ENCODE data around the gene BCL2L1.
"Not testable (repeated sequence)": the region's sequence is repeated elsewhere in the genome, so short reads cannot be mapped to it uniquely, and the experiment has no call there.

Gene BCL2L1

DNA sequence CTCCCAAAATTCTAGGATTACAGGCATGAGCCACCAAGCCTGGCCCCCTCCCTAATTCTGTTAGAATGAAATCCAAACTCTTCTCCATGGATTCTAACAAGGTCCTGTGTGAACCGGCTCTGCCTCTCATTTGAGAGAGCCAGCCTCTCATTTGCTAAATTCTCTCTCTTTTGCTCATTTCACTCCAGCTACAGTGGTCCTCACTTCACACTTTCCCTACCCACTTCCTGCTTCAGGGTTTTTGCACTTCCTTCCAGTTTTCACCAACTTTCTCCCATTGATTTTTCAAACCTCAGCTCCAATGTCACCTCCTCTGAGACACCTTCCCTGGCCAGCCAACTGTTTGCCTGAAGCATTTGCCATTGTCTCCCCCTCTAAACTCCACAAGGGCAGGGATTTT, 79.8 kb downstream of the BCL2L1 start:
- DNase-seq: no peak

DNA sequence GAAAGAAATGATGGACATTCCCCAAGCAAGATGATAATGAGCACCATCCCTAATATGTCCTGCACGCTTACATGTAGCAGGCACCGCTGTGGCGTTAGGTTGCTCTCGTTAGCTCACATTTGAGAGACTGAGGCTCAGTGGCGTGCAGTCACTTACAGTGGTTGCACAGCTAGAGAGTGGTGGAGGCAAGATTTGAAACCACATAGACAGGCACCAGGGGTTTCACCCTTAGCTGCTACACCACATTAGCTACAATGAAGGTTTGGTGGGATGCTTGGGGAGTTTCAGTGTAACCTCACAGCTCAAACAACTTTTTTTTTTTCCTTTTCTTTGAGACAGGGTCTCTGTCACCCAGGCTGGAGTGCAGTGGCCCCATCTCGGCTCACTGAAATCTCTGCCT, 81.3 kb downstream of the BCL2L1 start:
- DNase-seq: no peak

DNA sequence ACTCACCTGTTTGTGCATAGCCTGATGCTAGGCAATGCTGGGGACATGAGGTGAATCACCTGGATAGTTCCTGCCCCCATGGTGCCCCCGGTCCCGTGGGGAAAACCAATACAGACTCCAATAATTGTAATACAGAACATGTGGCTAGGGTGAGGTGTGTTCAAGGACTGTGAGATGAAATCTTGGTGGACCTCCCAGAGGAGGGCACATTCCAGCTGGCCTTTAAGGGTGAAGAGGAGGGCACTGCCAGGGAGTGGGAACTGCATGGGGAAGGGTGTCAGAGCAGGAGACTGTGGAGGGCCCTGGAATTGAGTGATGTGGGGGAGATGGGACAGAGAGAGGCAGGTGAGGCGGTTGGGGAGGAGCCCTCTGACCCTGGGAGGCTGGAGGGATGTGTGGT, 82.4 kb downstream of the BCL2L1 start:
- DNase-seq: no peak

DNA sequence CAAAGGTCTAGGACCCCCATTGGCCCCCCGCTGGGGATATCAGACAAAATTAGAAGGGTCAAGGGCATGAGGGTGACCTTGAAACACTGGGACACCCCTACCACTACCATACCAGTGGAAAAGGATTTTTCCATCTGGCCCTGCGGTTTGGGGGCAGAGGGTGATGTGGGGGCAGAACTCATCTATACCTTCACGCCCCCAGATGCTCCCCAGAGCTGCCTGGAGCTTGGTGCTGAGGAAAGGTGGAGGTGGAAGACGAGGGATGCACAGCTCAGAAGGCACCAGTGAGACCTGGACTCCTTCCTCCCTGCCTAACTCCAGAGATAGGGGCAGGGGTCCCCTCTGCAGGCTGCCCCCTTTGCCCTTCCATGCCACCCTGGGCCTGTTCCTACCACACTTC, 83.9 kb downstream of the BCL2L1 start:
- DNase-seq: no peak

DNA sequence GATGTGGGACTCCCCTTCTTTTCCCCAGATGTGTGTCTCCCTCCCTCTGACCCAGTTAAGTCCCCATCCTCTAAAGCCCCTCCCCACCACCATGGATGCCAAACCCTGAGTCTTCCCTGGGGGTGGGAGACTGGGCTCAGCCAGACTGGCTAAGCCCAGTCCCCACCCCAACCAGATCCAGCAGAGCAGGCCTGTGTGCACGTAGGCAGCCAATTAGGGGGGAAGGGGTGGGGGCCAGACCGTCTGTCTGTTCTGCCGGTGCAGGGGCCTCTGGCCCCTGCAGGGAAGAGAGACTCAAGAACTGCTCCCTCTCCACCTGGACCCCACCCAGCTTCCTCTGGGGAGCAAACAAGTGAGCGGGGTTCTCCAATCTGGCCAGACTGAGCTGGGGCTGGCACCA, 84.4 kb downstream of the BCL2L1 start:
- no peak for DNase-seq

DNA sequence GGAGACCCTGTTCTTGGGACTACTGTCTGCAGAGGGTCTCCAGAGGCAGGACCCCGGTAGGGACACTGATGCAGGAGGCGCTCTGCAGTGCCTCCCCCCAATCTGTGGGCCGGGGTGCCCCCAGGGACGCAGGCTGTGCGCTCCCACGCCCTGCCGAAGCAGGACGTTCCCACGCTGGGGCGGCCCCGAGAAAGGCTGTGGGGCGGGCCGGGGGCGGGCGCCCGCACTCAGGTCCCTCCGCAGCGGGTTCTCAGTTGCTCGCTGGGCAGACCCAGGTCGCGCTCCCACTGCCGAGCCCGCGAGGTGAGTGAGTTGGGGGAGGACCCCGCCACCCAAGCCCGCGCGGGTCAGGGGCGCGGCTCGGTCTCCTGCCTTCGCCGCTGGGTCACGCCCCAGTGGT, 85.0 kb downstream of the BCL2L1 start, which contains the start of gene COX4I2:
TSS of gene COX4I2 (plus strand) at position 253 of the 400 bp plus-strand sequence. CDS start 1,106 bp downstream, outside the sequence.
- DNase-seq: no peak

DNA sequence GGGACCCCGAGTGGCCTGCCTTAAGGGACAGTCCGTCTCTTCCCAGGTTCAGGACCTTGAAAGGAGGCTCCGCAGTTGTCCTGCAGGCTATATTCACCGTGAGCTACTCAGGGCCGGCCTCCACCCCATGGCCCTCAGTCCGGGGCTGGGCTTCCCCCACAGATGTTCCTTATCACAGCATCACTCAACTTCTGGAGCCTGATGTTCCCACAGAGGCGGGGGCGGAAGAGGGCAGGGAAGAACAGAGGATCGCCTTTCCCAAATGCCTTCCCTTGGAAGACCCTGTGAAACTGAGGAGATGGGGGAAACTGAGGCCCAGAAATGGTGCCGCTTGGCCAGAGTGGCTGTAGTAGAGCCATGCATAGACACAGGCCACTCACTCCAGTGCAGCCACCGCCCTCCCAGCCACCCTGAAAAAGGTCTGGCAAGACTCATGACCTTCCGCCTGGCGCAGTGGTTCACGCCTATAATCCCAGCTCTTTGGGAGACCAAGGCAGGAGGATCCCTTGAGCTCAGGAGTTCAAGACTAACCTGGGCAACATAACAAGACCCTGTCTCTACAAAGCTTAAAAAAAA, 89.2 kb downstream of the BCL2L1 start:
- DNase-seq: no peak

DNA sequence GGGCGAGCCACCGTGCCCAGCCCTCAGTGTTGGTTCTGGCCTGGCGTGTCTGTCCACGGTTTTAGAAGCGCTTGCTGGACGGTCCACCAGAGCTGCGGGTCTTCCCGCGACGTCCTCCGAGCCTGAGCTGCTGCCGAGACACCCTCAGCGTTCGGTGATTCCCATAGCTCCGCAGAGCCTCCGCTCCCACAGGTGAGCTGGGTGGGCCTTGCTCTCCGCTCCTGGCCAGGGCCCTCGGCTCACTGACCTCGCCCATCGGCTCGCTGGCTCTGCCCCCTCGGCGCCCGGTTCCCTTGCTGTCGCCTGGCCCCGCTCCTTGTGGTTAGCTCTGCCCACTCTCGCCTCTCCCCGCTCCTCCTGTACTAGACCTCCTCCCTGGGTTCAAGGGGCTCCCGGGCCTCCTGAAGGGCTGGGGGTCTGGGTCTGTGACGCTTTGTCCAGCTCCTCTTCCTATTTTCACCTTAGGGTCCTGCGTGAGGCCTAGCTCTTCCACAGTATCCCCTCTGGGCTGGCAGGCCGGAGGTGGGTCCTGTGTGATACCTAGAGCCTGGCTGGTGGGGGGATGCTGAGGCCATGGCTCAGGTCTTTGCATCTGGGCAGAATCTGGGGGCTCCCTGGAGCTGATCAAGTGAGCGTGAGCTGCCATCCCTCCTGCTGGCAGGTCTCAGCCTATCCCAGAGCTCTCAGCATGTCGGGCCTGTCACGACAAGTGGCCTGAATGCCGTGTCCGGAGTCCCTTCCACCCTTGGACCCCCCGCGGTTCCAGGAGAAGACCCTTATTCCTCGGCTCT, 89.9 kb downstream of the BCL2L1 start:
- DNase-seq: no peak

DNA sequence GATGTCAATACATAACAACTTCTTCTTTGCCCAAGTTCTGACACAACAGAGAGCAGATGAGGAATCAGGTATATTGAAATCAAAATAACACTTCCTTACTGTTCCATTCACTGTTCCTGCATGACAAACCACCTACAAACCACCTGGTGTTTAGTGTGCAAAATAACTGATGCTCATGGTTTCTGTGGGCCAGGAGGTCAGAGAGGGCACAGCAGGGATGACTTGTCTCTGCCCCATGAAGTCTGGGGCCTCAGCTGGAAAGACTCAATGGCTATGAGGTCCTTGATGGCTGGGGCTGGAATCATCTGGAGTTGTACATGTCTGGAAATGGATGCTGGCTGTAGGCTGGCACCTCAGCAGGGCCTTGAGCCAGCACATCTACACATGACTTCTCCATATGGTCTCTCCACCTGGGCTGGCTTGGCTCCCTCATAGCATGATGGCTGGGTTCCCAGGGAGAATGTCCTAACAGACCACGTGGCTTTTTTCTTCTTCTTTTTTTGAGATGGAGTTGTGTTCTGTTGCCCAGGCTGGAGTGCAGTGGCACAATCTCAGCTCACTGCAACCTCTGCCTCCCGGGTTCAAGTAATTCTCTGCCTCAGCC, 92.4 kb downstream of the BCL2L1 start:
- no peak for DNase-seq

DNA sequence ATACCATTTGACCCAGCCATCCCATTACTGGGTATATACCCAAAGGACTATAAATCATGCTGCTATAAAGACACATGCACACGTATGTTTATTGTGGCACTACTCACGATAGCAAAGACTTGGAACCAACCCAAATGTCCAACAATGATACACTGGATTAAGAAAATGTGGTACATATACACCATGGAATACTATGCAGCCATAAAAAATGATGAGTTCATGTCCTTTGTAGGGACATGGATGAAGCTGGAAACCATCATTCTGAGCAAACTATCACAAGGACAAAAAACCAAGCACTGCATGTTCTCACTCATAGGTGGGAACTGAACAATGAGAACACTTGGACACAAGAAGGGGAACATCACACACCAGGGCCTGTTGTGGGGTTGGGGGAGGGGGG, 94.6 kb downstream of the BCL2L1 start:
- not testable (repeated sequence) for DNase-seq

DNA sequence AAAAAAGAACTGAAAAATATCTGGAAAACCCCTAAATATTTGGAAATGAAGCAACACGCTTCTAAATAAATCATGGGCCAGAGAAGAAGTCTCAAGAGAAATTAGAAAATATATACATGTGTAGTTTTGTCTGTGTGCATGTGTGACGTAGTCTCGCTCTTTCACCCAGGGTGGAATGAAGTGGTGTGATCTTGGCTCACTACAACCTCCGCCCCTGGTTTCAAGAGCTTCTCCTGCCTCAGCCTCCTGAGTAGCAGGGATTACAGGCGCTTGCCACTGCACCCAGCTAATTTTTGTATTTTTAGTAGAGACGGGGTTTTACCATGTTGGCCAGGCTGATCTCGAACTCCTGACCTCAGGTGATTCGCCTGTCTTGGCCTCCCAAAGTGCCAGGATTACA, 96.1 kb downstream of the BCL2L1 start:
- not testable (repeated sequence) for DNase-seq

DNA sequence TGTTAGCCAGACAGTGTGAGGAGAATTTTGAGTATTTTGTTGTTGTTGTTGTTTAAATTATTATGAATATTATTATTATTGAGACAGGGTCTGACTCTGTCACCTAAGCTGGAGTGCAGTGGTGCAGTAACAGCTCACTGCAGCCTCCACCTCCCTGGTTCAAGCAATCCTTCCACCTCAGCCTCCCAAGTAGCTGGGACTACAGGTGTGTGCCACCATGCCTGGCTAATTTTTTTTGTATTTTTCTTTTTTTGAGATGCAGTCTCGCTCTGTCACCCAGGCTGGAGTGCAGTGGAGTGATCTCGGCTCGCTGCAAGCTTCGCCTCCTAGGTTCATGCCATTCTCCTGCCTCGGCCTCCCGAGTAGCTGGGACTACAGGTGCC, 99.6 kb downstream of the BCL2L1 start:
- DNase-seq: not testable (repeated sequence)

DNA sequence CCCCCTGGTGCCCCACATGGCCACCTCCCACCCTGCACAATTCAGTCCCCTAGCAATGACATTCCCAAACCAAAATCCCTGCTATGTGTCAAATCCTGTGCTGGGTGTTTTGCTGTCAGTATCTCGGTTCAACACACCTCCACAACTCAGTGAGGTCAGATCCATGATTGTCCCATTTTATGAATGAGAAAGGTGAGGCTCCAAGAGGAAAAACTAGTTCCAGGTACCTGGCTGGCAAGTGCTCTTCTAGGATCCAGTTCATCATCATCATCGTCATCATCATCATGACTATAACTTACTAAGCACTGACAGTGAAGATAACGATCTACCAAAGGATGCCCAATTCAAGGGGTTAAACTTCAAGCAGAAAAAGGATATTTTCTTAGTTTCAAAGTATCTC, 102.4 kb downstream of the BCL2L1 start:
- no peak for DNase-seq

DNA sequence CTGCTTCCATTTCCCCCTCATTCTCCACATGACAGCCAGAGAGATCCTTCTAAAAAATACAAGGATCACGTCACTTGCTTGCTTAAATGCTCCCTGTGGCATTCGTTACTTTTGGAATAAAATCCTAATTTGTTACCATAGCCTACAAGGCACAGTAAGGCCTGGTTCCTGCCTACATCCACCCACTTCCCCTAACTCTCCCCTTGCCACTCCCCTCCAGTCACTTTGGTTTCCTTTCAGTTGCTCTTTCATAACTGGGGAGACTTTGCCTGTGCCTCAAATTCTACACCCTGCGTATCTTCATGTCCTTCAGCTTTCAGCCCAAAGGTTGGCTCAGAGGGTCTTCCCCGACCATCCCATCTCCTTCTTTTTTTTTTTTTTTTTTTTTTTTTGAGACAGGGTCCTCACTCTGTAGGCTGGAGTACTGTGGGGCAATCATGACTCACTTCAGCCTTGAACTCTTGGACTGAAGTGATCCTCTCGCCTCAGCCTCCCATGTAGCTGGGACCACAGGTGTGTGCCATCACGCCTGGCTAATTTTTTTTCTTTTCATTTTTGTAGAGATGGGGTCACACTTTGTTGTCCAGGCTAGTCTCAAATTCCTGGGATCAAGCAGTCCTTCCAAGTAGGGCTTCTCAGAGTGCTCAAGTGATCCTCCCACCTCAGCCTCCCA, 105.1 kb downstream of the BCL2L1 start:
- no peak for DNase-seq

DNA sequence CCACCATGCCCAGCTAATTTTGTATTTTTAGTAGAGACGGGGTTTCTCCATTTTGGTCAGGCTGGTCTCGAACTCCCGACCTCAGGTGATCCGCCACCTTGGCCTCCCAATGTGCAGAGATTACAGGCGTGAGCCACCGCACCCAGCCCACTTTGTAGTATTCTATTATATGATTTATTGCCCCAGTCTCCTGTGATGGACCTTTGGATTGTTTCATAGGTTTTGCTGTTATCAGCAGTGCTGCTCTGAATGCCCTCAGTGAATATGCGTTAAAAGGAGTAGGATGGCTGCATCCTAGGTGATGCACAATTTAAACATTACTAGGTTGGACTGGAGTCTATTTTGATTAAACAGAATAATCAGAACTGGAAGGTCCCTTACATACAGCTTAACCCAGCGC, 107.3 kb downstream of the BCL2L1 start:
- no peak for DNase-seq

Measured in activated T-cell treated with anti-CD3 and anti-CD28 coated beads, Interleukin-2, amount 50 U/mL, for 1 hour (primary cell).